ENCODE measurements around the gene FKBP15.

DNA sequence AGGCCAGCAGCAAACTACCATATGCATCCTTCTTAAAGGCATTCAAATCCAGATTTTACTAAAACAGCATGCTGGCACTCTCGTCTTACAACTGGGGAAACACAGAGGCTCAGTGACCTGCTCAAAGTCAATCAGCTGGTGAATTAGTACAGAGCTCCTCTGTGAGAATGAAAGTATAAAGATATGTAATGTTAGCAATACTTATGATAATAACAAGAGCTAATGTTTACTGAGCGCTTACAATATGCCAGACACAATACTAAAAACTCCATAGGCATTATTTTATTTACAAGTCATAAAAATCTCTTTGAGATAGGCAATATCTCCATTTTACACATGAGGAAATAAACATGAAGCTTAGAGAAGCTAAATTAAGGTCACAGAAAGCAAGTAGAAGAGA, 28.6 kb downstream of the FKBP15 start:
- TF ChIP-seq POLR2AphosphoS5 (IDR thresholded peaks at IDR 0.05) (no peak), CTCF (IDR thresholded peaks at IDR 0.05) (no peak)

All from esophagus muscularis mucosa (tissue), 3 donors.